CD14-positive monocyte (primary cell): ENCODE measurements around the gene AQR. TPM values are rescaled to one million over a fixed set of nuclear protein-coding genes. Genes with fewer than 3 reads are reported as not detected.

Experiments used
- DNase-seq, 3 donors: peaks; one replicate each; pipeline ENCODE4 v3.0.0-alpha.2; 2011 to 2022
- H2AFZ ChIP-seq: 2 replicates; pipeline ENCODE4 v1.6.0; 2012; ENCODE audit warnings: mild to moderate bottlenecking, low read depth, low read length, inconsistent platforms; ENCODE audit not compliant: insufficient read depth, poor library complexity, severe bottlenecking
- H3K27ac ChIP-seq, 2 donors: 1 replicate in 1 of 2; 2 replicates in 1 of 2; pipeline ENCODE4 v1.5.1; 2012 to 2013; ENCODE audit warnings: low read length in 2 of 2, control low read depth in 1 of 2, inconsistent platforms in 1 of 2, low read depth in 1 of 2, mild to moderate bottlenecking in 1 of 2
- H3K27me3 ChIP-seq, 2 donors: one replicate each; pipeline versions ENCODE4 v1.6.0 to v1.6.1; 2011 to 2013; ENCODE audit warnings: low read length in 2 of 2; ENCODE audit not compliant: control insufficient read depth in 2 of 2, insufficient read depth in 2 of 2
- H3K36me3 ChIP-seq, 2 donors: replicated peaks in 1 of 2; 1 replicate in 1 of 2; 2 replicates in 1 of 2; pipeline versions ENCODE4 v1.5.1 to v1.6.1; 2012 to 2013; ENCODE audit warnings: low read length in 2 of 2, control low read depth in 1 of 2, inconsistent platforms in 1 of 2, mild to moderate bottlenecking in 1 of 2; ENCODE audit not compliant: insufficient read depth in 2 of 2, control insufficient read depth in 1 of 2
- H3K4me1 ChIP-seq, 2 donors: 1 replicate in 1 of 2; 2 replicates in 1 of 2; pipeline versions ENCODE4 v1.5.1 to v1.6.1; 2012 to 2013; ENCODE audit warnings: low read length in 2 of 2, control low read depth in 1 of 2, inconsistent platforms in 1 of 2, mild to moderate bottlenecking in 1 of 2, moderate library complexity in 1 of 2; ENCODE audit not compliant: insufficient read depth in 2 of 2, control insufficient read depth in 1 of 2
- H3K4me2 ChIP-seq: replicated peaks from 2 replicates; pipeline ENCODE3; 2012; ENCODE audit warnings: low read length, moderate library complexity, mild to moderate bottlenecking; ENCODE audit not compliant: poor library complexity, severe bottlenecking; ENCODE audit errors: extremely low read depth
- H3K4me3 ChIP-seq, 3 experiments: fragments of 200-600 bp in 1 of 3; sonication (generic) in 1 of 3; replicated peaks in 1 of 3; 1 replicate in 2 of 3; 2 replicates in 1 of 3; pipeline ENCODE4 v1.5.1; 2011 to 2013; ENCODE audit warnings: low read length in 3 of 3, mild to moderate bottlenecking in 3 of 3, control low read depth in 2 of 3, low read depth in 2 of 3, inconsistent platforms in 1 of 3, moderate library complexity in 1 of 3
- H3K79me2 ChIP-seq: 2 replicates; pipeline ENCODE4 v1.6.0; 2012; ENCODE audit warnings: mild to moderate bottlenecking, control low read depth, inconsistent platforms, low read length, moderate library complexity; ENCODE audit not compliant: insufficient read depth
- H3K9ac ChIP-seq: 2 replicates; pipeline ENCODE4 v1.6.0; 2017; ENCODE audit warnings: low read length, mild to moderate bottlenecking; ENCODE audit not compliant: insufficient read depth, poor library complexity, severe bottlenecking
- H3K9me3 ChIP-seq, 2 donors: replicated peaks in 1 of 2; 1 replicate in 1 of 2; 2 replicates in 1 of 2; pipeline versions ENCODE4 v1.5.1 to v1.6.1; 2012 to 2013; ENCODE audit warnings: low read length in 2 of 2, control low read depth in 1 of 2; ENCODE audit not compliant: control insufficient read depth in 1 of 2, insufficient read depth in 1 of 2
- H4K20me1 ChIP-seq: 2 replicates; pipeline ENCODE4 v1.6.0; 2012; ENCODE audit warnings: mild to moderate bottlenecking, low read length, control low read depth, moderate library complexity; ENCODE audit not compliant: insufficient read depth
- H3K27ac Mint-ChIP-seq, 7 donors: one replicate each; pipeline ENCODE4 v1.8.0; 2020; ENCODE audit warnings: mild to moderate bottlenecking in 7 of 7, mixed read lengths in 7 of 7, moderate library complexity in 6 of 7, inconsistent platforms in 2 of 7
- H3K27me3 Mint-ChIP-seq, 3 donors: one replicate each; pipeline ENCODE4 v1.8.0; 2021 to 2022; ENCODE audit warnings: low read depth in 3 of 3, mild to moderate bottlenecking in 3 of 3, mixed read lengths in 3 of 3, moderate library complexity in 3 of 3, inconsistent platforms in 1 of 3
- H3K36me3 Mint-ChIP-seq, 2 donors: one replicate each; pipeline ENCODE4 v1.8.0; 2020; ENCODE audit warnings: mixed read lengths in 2 of 2, inconsistent platforms in 1 of 2, mild to moderate bottlenecking in 1 of 2
- H3K4me1 Mint-ChIP-seq: one replicate; pipeline ENCODE4 v1.8.0; 2020; ENCODE audit warnings: mild to moderate bottlenecking, mixed read lengths
- H3K4me3 Mint-ChIP-seq, 2 donors: one replicate each; pipeline ENCODE4 v1.8.0; 2020; ENCODE audit warnings: mild to moderate bottlenecking in 2 of 2, mixed read lengths in 2 of 2, moderate library complexity in 1 of 2
- H3K9me3 Mint-ChIP-seq, 7 donors: one replicate each; pipeline ENCODE4 v1.8.0; 2020 to 2022; ENCODE audit warnings: mixed read lengths in 7 of 7, mild to moderate bottlenecking in 6 of 7, moderate library complexity in 6 of 7, inconsistent platforms in 2 of 7
- CTCF ChIP-seq: fragments of 200-600 bp; IDR thresholded peaks from one replicate; pipeline ENCODE4 v1.8.0; 2022; ENCODE audit warnings: antibody characterized with exemption, mild to moderate bottlenecking
- WGBS: methylation state at CpG from one replicate; pipeline ENCODE4 v1.1.5; 2013; ENCODE audit warnings: missing lambda C conversion rate; ENCODE audit not compliant: insufficient coverage; 5-methylcytosine and 5-hydroxymethylcytosine counted together
- intact Hi-C, 2 donors: fragments of 100-400 bp; cut with micrococcal nuclease; formaldehyde crosslinking; loops; one replicate each; pipeline versions ENCODE4 v1.15.0 to v1.15.1; 2023
- polyA plus RNA-seq, 3 donors: library from polyadenylated mRNA; depleted of rRNA in 1 of 3; unstranded in 2 of 3; stranded (reverse) in 1 of 3; fragments of 300-500 nt in 2 of 3; fragments of >200 nt in 1 of 3; fragmentation: Illumina TruSeq in 2 of 3; gene quantifications; 1 replicate in 2 of 3; 2 replicates in 1 of 3; pipeline ENCODE4 v1.2.3, GENCODE V29; 2012 to 2021

Gene AQR
- polyA plus RNA-seq, 3 donors: 8.4 to 26.4 (median 16.8) TPM

GRCh38 chr15:34994925-34995324 lies 25.4 kb upstream of the AQR start:
- H2AFZ ChIP-seq: no peak overlapping the region
- no peak overlapping the region for H3K9ac ChIP-seq
- H3K4me1 Mint-ChIP-seq: peaks cover 10% of the 10 kb centered on the region
- no peaks in the 10 kb centered on the region for H3K79me2 ChIP-seq
- H3K36me3 Mint-ChIP-seq: no peaks in the 10 kb centered on the region
- H3K27ac ChIP-seq: no peak overlapping the region
- H3K27me3 Mint-ChIP-seq: peaks cover 2 to 8% (median 5%) of the 10 kb centered on the region in 3 donors
- no peaks in the 10 kb centered on the region for H3K9me3 ChIP-seq
- no peaks in the 10 kb centered on the region for H3K36me3 ChIP-seq
- H3K4me3 ChIP-seq: no peak overlapping the region
- peaks cover 0 to 3% (median 0%) of the 10 kb centered on the region in 7 donors for H3K9me3 Mint-ChIP-seq
- DNase-seq: no peak
- intact Hi-C loops: no loop called here
- H4K20me1 ChIP-seq: no peaks in the 10 kb centered on the region
- H3K27me3 ChIP-seq: no peaks in the 10 kb centered on the region
- peaks cover 0 to 8% of the 10 kb centered on the region in 2 donors for H3K4me1 ChIP-seq
- no peak overlapping the region for H3K4me3 Mint-ChIP-seq
- H3K27ac Mint-ChIP-seq: peak overlapping the region in 1 of 7 donors; percentile 27
- no CpG with 5 or more reads among the region's 1 CpG for WGBS
- TF ChIP-seq CTCF: no peak
- H3K4me2 ChIP-seq: no peak overlapping the region

GRCh38 chr15:34993877-34994276 lies 24.3 kb upstream of the AQR start:
- Mint-ChIP-seq H3K4me1 (peaks cover 18% of the 10 kb centered on the region), H3K27ac (no peak overlapping the region), H3K27me3 (peaks cover 2 to 8% (median 5%) of the 10 kb centered on the region in 3 donors), H3K36me3 (no peaks in the 10 kb centered on the region), H3K4me3 (no peak overlapping the region), H3K9me3 (peaks cover 0 to 3% (median 0%) of the 10 kb centered on the region in 7 donors)
- Histone ChIP-seq H3K4me1 (peaks cover 4 to 17% of the 10 kb centered on the region in 2 donors), H3K4me3 (no peak overlapping the region), H3K36me3 (no peaks in the 10 kb centered on the region), H3K9ac (no peak overlapping the region), H3K9me3 (no peaks in the 10 kb centered on the region), H3K79me2 (no peaks in the 10 kb centered on the region), H3K27ac (no peak overlapping the region), H3K27me3 (no peaks in the 10 kb centered on the region), H2AFZ (no peak overlapping the region), H3K4me2 (no peak overlapping the region), H4K20me1 (no peaks in the 10 kb centered on the region)
- DNase-seq: no peak
- TF ChIP-seq CTCF: no peak
- intact Hi-C loops: no loop called here
- WGBS: no CpG with 5 or more reads among the region's 4 CpGs
